Peyer's patch (tissue), 4 donors: ENCODE results near the gene METTL15. TPM values are rescaled to one million over a fixed set of nuclear protein-coding genes. Genes with fewer than 3 reads are reported as not detected.

Experiments
- DNase-seq, 3 donors: peaks; one replicate each; pipeline ENCODE4 v3.0.0-alpha.2; 2017 to 2019
- H3K27ac ChIP-seq, 4 donors: fragments of 200-600 bp; sonication (generic); one replicate each; pipeline ENCODE4 v1.5.1; 2016 to 2019
- H3K27me3 ChIP-seq, 2 donors: fragments of 200-600 bp; sonication (generic); one replicate each; pipeline ENCODE4 v1.5.1; 2019
- H3K36me3 ChIP-seq, 3 donors: fragments of 200-600 bp; sonication (generic); one replicate each; pipeline ENCODE4 v1.5.1; 2016 to 2019
- H3K4me1 ChIP-seq, 4 donors: fragments of 200-600 bp; sonication (generic); one replicate each; pipeline ENCODE4 v1.5.1; 2016 to 2019
- H3K4me3 ChIP-seq, 4 donors: fragments of 200-600 bp; sonication (generic); 1 replicate in 3 of 4; 2 replicates in 1 of 4; pipeline ENCODE4 v1.5.1; 2016 to 2019; ENCODE audit warnings: mild to moderate bottlenecking in 1 of 4
- H3K9me3 ChIP-seq, 4 donors: fragments of 200-600 bp; sonication (generic); one replicate each; pipeline ENCODE4 v1.5.1; 2016 to 2019; ENCODE audit warnings: mild to moderate bottlenecking in 1 of 4
- POLR2A ChIP-seq, 2 donors: fragments of 450-650 bp; IDR thresholded peaks; one replicate each; pipeline ENCODE4 v1.5.1; 2017; ENCODE audit warnings: antibody characterized with exemption in 2 of 2, mild to moderate bottlenecking in 2 of 2, moderate library complexity in 2 of 2
- total RNA-seq, 4 donors: library from RNA; depleted of rRNA; stranded (reverse); fragments of >200 nt; gene quantifications; one replicate each; pipeline ENCODE4 v1.1.0, GENCODE V29; 2016
- TF ChIP-seq, protein P1 (sequence below), 6 experiments: fragments of 450-650 bp in 4 of 6; fragments of 200-600 bp in 2 of 6; sonication (generic) in 1 of 6; IDR thresholded peaks; one replicate each; pipeline ENCODE4 v1.5.1; 2017 to 2019; ENCODE audit warnings: antibody characterized with exemption in 6 of 6, mild to moderate bottlenecking in 3 of 6, moderate library complexity in 1 of 6

The METTL15 gene
- total RNA-seq, 4 donors from 2014 or later: 7.2 to 13.3 (median 11.2) TPM

GRCh38 chr11:28144808-28145207 lies 36.6 kb downstream of the METTL15 start:
- H3K27me3 ChIP-seq: no peaks in the 10 kb centered on the region
- peaks cover 0 to 8% (median 2%) of the 10 kb centered on the region in 4 donors for H3K9me3 ChIP-seq
- no peak for DNase-seq
- H3K4me1 ChIP-seq: no peaks in the 10 kb centered on the region
- TF ChIP-seq, protein P1, sequence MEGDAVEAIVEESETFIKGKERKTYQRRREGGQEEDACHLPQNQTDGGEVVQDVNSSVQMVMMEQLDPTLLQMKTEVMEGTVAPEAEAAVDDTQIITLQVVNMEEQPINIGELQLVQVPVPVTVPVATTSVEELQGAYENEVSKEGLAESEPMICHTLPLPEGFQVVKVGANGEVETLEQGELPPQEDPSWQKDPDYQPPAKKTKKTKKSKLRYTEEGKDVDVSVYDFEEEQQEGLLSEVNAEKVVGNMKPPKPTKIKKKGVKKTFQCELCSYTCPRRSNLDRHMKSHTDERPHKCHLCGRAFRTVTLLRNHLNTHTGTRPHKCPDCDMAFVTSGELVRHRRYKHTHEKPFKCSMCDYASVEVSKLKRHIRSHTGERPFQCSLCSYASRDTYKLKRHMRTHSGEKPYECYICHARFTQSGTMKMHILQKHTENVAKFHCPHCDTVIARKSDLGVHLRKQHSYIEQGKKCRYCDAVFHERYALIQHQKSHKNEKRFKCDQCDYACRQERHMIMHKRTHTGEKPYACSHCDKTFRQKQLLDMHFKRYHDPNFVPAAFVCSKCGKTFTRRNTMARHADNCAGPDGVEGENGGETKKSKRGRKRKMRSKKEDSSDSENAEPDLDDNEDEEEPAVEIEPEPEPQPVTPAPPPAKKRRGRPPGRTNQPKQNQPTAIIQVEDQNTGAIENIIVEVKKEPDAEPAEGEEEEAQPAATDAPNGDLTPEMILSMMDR (IDR thresholded peaks at IDR 0.05): no peak
- TF ChIP-seq POLR2A (IDR thresholded peaks at IDR 0.05): no peak
- H3K36me3 ChIP-seq: no peaks in the 10 kb centered on the region
- H3K4me3 ChIP-seq: no peak overlapping the region
- no peak overlapping the region for H3K27ac ChIP-seq

DNA sequence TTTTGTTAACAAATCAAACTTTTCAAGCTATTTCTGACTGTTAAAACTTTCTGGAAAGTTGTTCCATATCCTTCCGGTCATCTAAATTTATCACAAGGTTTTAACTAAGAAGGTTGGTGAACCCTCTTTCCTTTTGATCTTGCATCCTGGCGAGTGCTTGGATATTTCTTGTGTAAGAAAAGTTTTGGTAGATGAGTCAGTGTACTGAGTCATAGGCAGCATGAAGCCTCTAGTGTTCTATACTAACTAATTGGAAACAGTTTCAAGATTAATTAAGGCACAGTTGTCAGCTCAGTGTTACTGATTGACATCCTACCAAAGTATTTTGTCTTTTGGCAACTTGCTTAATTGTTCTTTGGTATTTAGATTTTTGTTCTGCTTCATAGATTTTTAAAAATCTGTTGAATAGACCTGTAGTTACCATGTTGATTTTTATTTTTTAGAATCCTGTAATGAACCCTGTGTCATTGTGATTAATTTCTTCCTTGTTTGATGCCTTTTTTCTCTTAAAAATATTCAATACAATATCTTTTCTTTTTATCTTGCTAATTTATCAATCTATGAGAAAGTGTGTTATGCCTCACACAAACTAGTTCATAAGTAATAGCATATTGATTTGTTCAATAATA lies 38.0 kb downstream of the METTL15 start:
- H3K27me3 ChIP-seq: no peaks in the 10 kb centered on the region
- no peak overlapping the region for H3K4me3 ChIP-seq
- TF ChIP-seq, protein P1 (IDR thresholded peaks at IDR 0.05): no peak
- no peak for TF ChIP-seq POLR2A (IDR thresholded peaks at IDR 0.05)
- no peaks in the 10 kb centered on the region for H3K9me3 ChIP-seq
- H3K4me1 ChIP-seq: no peaks in the 10 kb centered on the region
- no peaks in the 10 kb centered on the region for H3K36me3 ChIP-seq
- DNase-seq: no peak
- no peak overlapping the region for H3K27ac ChIP-seq

GRCh38 chr11:28152743-28153142 lies 44.6 kb downstream of the METTL15 start:
- Histone ChIP-seq H3K27ac (no peak overlapping the region), H3K4me3 (no peak overlapping the region), H3K27me3 (no peaks in the 10 kb centered on the region), H3K4me1 (no peaks in the 10 kb centered on the region), H3K9me3 (no peaks in the 10 kb centered on the region), H3K36me3 (no peaks in the 10 kb centered on the region)
- TF ChIP-seq POLR2A (IDR thresholded peaks at IDR 0.05): no peak
- TF ChIP-seq, protein P1 (IDR thresholded peaks at IDR 0.05): no peak
- no peak for DNase-seq

DNA sequence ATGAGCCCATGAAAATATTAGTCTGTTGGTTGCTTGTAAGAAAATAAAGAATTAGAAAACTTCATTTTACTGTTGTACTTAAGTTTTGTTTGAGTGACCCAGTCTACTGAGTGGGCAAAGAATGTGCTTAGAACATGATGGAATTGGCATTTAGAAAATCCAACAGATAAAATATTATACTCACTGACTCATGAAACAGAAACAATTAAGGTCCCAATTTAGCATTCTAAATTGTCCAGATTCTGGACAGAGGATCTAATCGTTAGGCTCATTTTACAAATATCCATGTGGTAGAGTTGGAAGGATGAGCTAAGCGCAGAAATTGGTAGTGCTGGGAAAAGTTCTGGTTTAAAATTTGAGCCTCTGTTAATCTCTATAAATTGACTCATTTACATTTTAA lies 45.4 kb downstream of the METTL15 start:
- Histone ChIP-seq H3K36me3 (peaks cover 0 to 4% (median 0%) of the 10 kb centered on the region in 3 donors), H3K4me3 (no peak overlapping the region), H3K9me3 (no peaks in the 10 kb centered on the region), H3K27ac (no peak overlapping the region), H3K27me3 (no peaks in the 10 kb centered on the region), H3K4me1 (no peaks in the 10 kb centered on the region)
- no peak for DNase-seq
- no peak for TF ChIP-seq POLR2A (IDR thresholded peaks at IDR 0.05)
- TF ChIP-seq, protein P1 (IDR thresholded peaks at IDR 0.05): no peak

DNA sequence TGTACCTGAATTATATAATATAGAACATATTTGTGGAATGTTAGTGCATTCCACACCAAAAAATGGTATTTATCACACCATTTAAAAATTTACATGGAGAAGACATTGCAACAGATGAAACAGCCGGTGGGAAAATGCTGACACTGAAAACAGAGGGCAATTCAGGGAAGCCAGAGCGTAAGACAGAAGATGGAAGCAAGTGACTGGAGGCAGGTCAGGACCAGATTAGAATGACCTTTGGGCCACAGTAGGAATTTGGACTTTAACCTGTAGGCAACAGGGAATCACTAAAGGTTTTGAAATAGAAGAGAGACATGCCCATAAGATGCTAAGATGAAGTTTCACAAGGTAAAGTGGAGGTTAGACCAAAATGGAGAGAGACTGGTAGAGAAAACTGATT lies 60.5 kb downstream of the METTL15 start:
- no peaks in the 10 kb centered on the region for H3K27me3 ChIP-seq
- H3K36me3 ChIP-seq: no peaks in the 10 kb centered on the region
- H3K27ac ChIP-seq: no peak overlapping the region
- no peak overlapping the region for H3K4me3 ChIP-seq
- TF ChIP-seq, protein P1 (IDR thresholded peaks at IDR 0.05): no peak
- TF ChIP-seq POLR2A (IDR thresholded peaks at IDR 0.05): no peak
- H3K4me1 ChIP-seq: no peaks in the 10 kb centered on the region
- no peak for DNase-seq
- H3K9me3 ChIP-seq: no peaks in the 10 kb centered on the region

GRCh38 chr11:28169816-28170215 lies 61.6 kb downstream of the METTL15 start:
- no peak for TF ChIP-seq POLR2A (IDR thresholded peaks at IDR 0.05)
- TF ChIP-seq, protein P1 (IDR thresholded peaks at IDR 0.05): no peak
- H3K27me3 ChIP-seq: no peaks in the 10 kb centered on the region
- H3K4me1 ChIP-seq: no peaks in the 10 kb centered on the region
- H3K4me3 ChIP-seq: no peak overlapping the region
- no peaks in the 10 kb centered on the region for H3K36me3 ChIP-seq
- no peak for DNase-seq
- H3K27ac ChIP-seq: no peak overlapping the region
- no peaks in the 10 kb centered on the region for H3K9me3 ChIP-seq
